ENCODE results near the gene FTO. TPM values are rescaled to one million over a fixed set of nuclear protein-coding genes. Genes with fewer than 3 reads are reported as not detected.

Gene FTO
- total RNA-seq, 1 experiment from 2014 or later, result 55.0 TPM

GRCh38 chr16:53766304-53767016 is 62.5 kb downstream of the FTO start:
- H3K4me3 Mint-ChIP-seq (ENCODE audit: unreplicated experiment), result no peak overlapping the region
- CTCF ChIA-PET, result no interaction called here
- no TSS peak for BruUV-seq (replicated peaks)

GRCh38 chr16:53768167-53768566 is 64.2 kb downstream of the FTO start:
- TF ChIP-seq CTCF (IDR thresholded peaks at IDR 0.05; ENCODE audit: unreplicated experiment), result no peak
- intact Hi-C loops (cut with micrococcal nuclease), result loop anchor here (1.0 kb wide), 1 partner anchor 64 kb away; the partner anchor contains the start of gene FTO
- H3K4me1 Mint-ChIP-seq (ENCODE audit: insufficient read depth, unreplicated experiment), result peaks cover 46% of the 10 kb centered on the region
- CTCF ChIA-PET, result interaction anchor here (0.6 to 2.9 kb wide), 11 partner anchors 9 to 1710 kb away, joined by 3 to 12 read pairs (median 4); no protein-coding TSS in a partner anchor
- H3K27ac Mint-ChIP-seq (ENCODE audit: low read depth, unreplicated experiment), result no peak overlapping the region
- POLR2A ChIA-PET, result interaction anchor here (0.5 to 3.6 kb wide), 28 partner anchors 11 to 1175 kb away, joined by 3 to 59 read pairs (median 4); partner anchors contain the start of genes FTO, IRX3, IRX5 and RPGRIP1L
- peak overlapping the region; percentile 63 for H3K4me3 Mint-ChIP-seq (ENCODE audit: unreplicated experiment)
- H3K27me3 Mint-ChIP-seq (ENCODE audit: insufficient read depth, unreplicated experiment), result no peaks in the 10 kb centered on the region
- peaks cover 8% of the 10 kb centered on the region for H3K9me3 Mint-ChIP-seq (ENCODE audit: unreplicated experiment)
- DNase-seq (ENCODE audit: unreplicated experiment), result peak; percentile 48
- TSS peak; percentile 77 for BruUV-seq (replicated peaks)
- no peaks in the 10 kb centered on the region for H3K36me3 Mint-ChIP-seq (ENCODE audit: insufficient read depth, unreplicated experiment)

More at GRCh38 chr16:53766304-53767016, 62.5 kb downstream of the FTO start:
- no peak for DNase-seq (ENCODE audit: unreplicated experiment)
- H3K9me3 Mint-ChIP-seq (ENCODE audit: unreplicated experiment), result peaks cover 8% of the 10 kb centered on the region
- intact Hi-C loops (cut with micrococcal nuclease), result no loop called here
- no peak for TF ChIP-seq CTCF (IDR thresholded peaks at IDR 0.05; ENCODE audit: unreplicated experiment)
- no peak overlapping the region for H3K27ac Mint-ChIP-seq (ENCODE audit: low read depth, unreplicated experiment)
- H3K4me1 Mint-ChIP-seq (ENCODE audit: insufficient read depth, unreplicated experiment), result peaks cover 52% of the 10 kb centered on the region
- H3K27me3 Mint-ChIP-seq (ENCODE audit: insufficient read depth, unreplicated experiment), result no peaks in the 10 kb centered on the region
- H3K36me3 Mint-ChIP-seq (ENCODE audit: insufficient read depth, unreplicated experiment), result no peaks in the 10 kb centered on the region
- POLR2A ChIA-PET, result interaction anchor here (0.6 kb wide), 1 partner anchor 63 kb away, joined by 3 read pairs; the partner anchor contains the start of gene RPGRIP1L

- TF ChIP-seq CTCF (IDR thresholded peaks at IDR 0.05; ENCODE audit: unreplicated experiment), result no peak
- H3K36me3 Mint-ChIP-seq (ENCODE audit: insufficient read depth, unreplicated experiment), result no peaks in the 10 kb centered on the region
- peak overlapping the region; percentile 63 for H3K4me3 Mint-ChIP-seq (ENCODE audit: unreplicated experiment)
- DNase-seq (ENCODE audit: unreplicated experiment), result peak; percentile 92
- ChIA-PET POLR2A (interaction anchor here (0.7 to 3.6 kb wide), 28 partner anchors 10 to 1162 kb away, joined by 3 to 59 read pairs (median 5); partner anchors contain the start of genes FTO, IRX3, IRX5 and RPGRIP1L), CTCF (interaction anchor here (0.5 to 2.9 kb wide), 14 partner anchors 9 to 1709 kb away, joined by 3 to 12 read pairs (median 4); no protein-coding TSS in a partner anchor)
- no peaks in the 10 kb centered on the region for H3K27me3 Mint-ChIP-seq (ENCODE audit: insufficient read depth, unreplicated experiment)
- H3K9me3 Mint-ChIP-seq (ENCODE audit: unreplicated experiment), result peaks cover 8% of the 10 kb centered on the region
- no peak overlapping the region for H3K27ac Mint-ChIP-seq (ENCODE audit: low read depth, unreplicated experiment)
- intact Hi-C loops (cut with micrococcal nuclease), result loop anchor here (1.0 kb wide), 1 partner anchor 64 kb away; the partner anchor contains the start of gene FTO
- H3K4me1 Mint-ChIP-seq (ENCODE audit: insufficient read depth, unreplicated experiment), result peaks cover 46% of the 10 kb centered on the region
- no TSS peak for BruUV-seq (replicated peaks)
These were observed 64.6 kb downstream of the FTO start for GRCh38 chr16:53768593-53768992.

- BruUV-seq (replicated peaks), result no TSS peak
- no peaks in the 10 kb centered on the region for H3K36me3 Mint-ChIP-seq (ENCODE audit: insufficient read depth, unreplicated experiment)
- DNase-seq (ENCODE audit: unreplicated experiment), result no peak
- H3K9me3 Mint-ChIP-seq (ENCODE audit: unreplicated experiment), result peaks cover 3% of the 10 kb centered on the region
- intact Hi-C loops (cut with micrococcal nuclease), result no loop called here
- H3K27ac Mint-ChIP-seq (ENCODE audit: low read depth, unreplicated experiment), result no peak overlapping the region
- H3K27me3 Mint-ChIP-seq (ENCODE audit: insufficient read depth, unreplicated experiment), result no peaks in the 10 kb centered on the region
- TF ChIP-seq CTCF (IDR thresholded peaks at IDR 0.05; ENCODE audit: unreplicated experiment), result no peak
- ChIA-PET POLR2A (interaction anchor here (0.7 to 3.6 kb wide), 25 partner anchors 9 to 1162 kb away, joined by 3 to 59 read pairs (median 5); partner anchors contain the start of genes FTO, IRX3, IRX5 and RPGRIP1L), CTCF (interaction anchor here (0.5 to 2.9 kb wide), 15 partner anchors 9 to 1155 kb away, joined by 3 to 12 read pairs (median 4); no protein-coding TSS in a partner anchor)
- H3K4me3 Mint-ChIP-seq (ENCODE audit: unreplicated experiment), result peak overlapping the region; percentile 63
- peaks cover 44% of the 10 kb centered on the region for H3K4me1 Mint-ChIP-seq (ENCODE audit: insufficient read depth, unreplicated experiment)
These were observed 65.2 kb downstream of the FTO start for GRCh38 chr16:53769185-53769584.

All from MCF 10A (cell line).